ENCODE measurements around the gene NPHP4.

DNA sequence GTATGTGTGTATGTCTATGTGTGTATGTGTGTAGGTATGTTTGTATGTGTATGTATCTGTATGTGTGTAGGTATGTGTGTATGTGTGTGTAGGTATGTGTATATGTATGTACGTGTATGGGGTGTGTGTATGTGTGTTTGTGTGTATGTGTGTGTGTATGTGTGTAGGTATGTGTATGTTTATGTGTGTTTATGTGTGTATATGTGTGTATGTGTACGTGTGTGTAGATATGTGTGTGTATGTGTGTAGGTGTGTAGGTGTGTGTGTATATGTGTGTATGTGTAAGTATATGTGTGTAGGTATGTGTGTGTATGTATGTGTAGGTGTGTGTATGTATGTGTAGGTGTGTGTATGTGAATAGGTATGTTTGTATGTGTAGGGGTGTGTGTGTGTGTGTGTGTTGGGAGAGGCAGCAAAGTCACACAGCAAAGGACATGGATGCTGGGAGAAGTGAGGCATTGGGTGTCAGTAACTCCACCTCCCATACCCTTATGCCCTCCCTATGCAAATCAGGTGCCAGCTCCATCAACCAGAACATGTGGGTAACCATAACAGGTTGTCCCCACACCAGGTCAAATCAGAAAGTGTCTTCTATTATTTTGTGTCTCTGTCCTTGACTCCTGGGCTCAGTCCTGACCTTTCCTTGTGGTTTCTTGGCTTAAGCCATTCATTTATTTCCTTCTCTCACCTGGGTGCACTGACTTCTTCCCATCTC is 38.5 kb upstream of the NPHP4 start:
- TF ChIP-seq TBL1XR1 (IDR thresholded peaks at IDR 0.05; ENCODE audit: low read length in 2 of 2) (no peak), MEF2A (IDR thresholded peaks at IDR 0.05; ENCODE audit: control insufficient read depth, low read depth, low read length) (no peak), ZBTB40 (IDR thresholded peaks at IDR 0.05) (no peak), ZBTB40 (CRISPR knock-in tag; IDR thresholded peaks at IDR 0.05) (no peak), TAF1 (IDR thresholded peaks at IDR 0.05; ENCODE audit: control insufficient read depth, extremely low read depth, insufficient read depth, low read length, severe bottlenecking) (no peak), PREB (CRISPR knock-in tag; IDR thresholded peaks at IDR 0.05) (no peak), ZNF766 (CRISPR knock-in tag; conservative IDR thresholded peaks at IDR 0.05) (no peak), FOXK2 (conservative IDR thresholded peaks at IDR 0.05 in 1 of 2, IDR thresholded peaks at IDR 0.05 in 1 of 2; ENCODE audit: low read depth in 2 of 2) (no peak), STAT6 (CRISPR knock-in tag; IDR thresholded peaks at IDR 0.05) (no peak), SETDB1 (IDR thresholded peaks at IDR 0.05; ENCODE audit: low read length) (no peak), ZNF12 (CRISPR knock-in tag; IDR thresholded peaks at IDR 0.05) (no peak), JUND (IDR thresholded peaks at IDR 0.05; ENCODE audit: borderline replicate concordance, low read depth, low read length) (no peak), JUND (tag; IDR thresholded peaks at IDR 0.05; ENCODE audit: borderline replicate concordance, low read depth, low read length) (no peak), MXI1 (IDR thresholded peaks at IDR 0.05; ENCODE audit: low read depth, low read length) (no peak)
- TF ChIP-seq, protein P1, sequence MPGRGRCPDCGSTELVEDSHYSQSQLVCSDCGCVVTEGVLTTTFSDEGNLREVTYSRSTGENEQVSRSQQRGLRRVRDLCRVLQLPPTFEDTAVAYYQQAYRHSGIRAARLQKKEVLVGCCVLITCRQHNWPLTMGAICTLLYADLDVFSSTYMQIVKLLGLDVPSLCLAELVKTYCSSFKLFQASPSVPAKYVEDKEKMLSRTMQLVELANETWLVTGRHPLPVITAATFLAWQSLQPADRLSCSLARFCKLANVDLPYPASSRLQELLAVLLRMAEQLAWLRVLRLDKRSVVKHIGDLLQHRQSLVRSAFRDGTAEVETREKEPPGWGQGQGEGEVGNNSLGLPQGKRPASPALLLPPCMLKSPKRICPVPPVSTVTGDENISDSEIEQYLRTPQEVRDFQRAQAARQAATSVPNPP (IDR thresholded peaks at IDR 0.05; ENCODE audit: borderline replicate concordance, insufficient read depth, insufficient read length): no peak
- TF ChIP-seq, protein P2, sequence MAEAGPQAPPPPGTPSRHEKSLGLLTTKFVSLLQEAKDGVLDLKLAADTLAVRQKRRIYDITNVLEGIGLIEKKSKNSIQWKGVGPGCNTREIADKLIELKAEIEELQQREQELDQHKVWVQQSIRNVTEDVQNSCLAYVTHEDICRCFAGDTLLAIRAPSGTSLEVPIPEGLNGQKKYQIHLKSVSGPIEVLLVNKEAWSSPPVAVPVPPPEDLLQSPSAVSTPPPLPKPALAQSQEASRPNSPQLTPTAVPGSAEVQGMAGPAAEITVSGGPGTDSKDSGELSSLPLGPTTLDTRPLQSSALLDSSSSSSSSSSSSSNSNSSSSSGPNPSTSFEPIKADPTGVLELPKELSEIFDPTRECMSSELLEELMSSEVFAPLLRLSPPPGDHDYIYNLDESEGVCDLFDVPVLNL (CRISPR knock-in tag; IDR thresholded peaks at IDR 0.05; ENCODE audit: low read depth): no peak
